Activated T-cell treated with anti-CD3 and anti-CD28 coated beads, Interleukin-2, amount 50 U/mL, for 48 hours (primary cell): ENCODE data around the gene ADCY5.

Experiments
- DNase-seq, 2 experiments: peaks; one replicate each; pipeline ENCODE4 v3.0.0-alpha.2; 2020

The ADCY5 gene

GRCh38 chr3:123296836-123297626 is 151.9 kb downstream of the ADCY5 start:
- no peak for DNase-seq

- no peak for DNase-seq
Measured at GRCh38 chr3:123296261-123296660, 152.6 kb downstream of the ADCY5 start.

DNA sequence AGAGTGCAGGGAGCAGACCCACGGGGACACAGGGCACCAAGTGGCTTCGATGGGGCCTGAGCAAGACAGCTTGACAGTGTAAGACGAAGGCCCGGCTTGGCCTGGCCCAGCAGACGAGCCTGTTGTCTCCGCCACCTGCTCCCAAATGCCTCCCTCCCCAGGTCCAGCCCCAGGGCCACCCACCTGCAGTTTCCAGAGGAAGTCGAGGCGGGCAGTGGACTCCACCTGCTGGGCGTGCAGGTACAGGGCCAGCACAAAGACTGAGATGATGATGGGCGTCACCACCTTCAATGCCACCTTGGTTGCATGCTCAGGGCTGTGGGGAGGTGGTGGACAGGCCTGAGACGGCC is 153.0 kb downstream of the ADCY5 start:
- no peak for DNase-seq

GRCh38 chr3:123295171-123295900 is 153.6 kb downstream of the ADCY5 start:
- no peak for DNase-seq

DNA sequence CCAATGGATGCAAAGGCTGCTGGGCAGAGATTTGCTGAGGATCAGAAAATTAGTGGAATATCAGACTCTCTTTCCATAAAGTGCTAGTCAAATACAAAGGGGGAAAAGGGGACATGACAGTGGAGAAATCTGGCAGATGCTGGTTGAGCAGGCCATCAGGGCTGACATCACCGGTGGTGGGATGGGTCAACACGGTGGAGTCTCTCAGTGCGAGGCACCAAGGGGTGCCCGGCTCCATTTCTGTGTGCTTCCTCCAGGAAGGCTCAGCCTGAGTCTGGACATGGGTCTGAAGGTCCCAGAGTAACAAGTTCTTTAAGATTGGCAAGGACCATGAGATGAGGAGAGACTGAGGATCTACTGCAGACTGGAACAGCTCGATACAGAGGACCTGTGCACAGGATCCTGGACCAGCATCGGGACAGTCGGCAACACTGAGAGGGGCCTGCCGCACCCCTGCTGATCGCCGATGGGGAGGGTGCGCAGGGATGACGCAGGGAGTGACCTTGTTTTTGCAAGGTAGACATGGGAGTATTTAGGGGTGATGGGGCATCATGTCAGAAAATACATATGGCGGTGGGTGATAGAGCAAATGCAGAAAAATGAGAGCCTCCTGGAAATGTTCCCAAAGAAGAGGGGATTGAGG is 154.5 kb downstream of the ADCY5 start:
- DNase-seq: no peak

DNA sequence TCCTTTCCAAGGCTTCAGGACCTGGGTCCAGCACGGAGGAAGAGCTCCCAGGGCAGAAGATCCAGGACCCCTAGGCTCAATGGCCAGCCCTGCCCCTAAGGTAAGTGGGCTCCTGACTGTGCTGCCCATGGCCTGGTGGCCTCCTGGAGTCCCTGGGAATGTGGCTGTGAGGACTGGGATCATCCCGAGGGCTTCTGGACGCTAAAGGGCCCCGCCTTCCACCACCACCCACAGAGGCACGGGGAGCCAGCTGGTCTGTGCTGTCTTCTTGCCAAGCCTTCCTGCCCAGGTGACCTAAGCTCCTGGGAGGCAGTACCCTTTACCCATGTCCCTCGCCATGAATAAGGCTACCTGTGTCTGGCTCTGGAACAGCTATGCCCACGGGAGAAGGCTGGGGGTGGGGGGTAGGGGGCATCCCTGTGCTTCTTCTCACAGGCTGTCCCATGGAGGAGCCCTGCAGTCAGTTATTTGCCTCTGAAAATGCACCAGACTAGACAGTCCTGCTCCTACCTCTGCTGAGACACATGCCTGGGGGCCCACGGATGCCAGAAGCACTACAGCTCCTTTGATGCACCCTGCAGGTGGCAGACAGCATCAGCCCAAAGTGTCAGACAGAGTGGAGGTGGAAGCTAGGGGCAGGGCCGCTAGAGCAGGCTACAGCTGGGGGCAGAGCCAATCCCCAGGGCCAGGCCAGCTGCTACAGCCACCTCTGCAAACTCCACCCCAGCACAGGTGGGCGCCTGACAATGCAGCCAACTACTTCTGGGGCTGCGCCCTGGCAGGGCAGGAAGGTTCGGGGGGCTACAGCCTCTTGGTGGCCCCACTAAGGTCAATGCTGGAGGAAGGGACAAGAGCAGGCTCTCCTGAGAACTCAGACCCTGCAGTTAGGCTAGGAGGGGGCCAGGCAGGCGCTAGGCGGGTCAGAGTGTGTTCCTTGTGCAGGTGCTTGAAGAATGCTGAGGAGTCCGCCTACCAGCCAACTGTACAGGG is 156.3 kb downstream of the ADCY5 start:
- no peak for DNase-seq

DNA sequence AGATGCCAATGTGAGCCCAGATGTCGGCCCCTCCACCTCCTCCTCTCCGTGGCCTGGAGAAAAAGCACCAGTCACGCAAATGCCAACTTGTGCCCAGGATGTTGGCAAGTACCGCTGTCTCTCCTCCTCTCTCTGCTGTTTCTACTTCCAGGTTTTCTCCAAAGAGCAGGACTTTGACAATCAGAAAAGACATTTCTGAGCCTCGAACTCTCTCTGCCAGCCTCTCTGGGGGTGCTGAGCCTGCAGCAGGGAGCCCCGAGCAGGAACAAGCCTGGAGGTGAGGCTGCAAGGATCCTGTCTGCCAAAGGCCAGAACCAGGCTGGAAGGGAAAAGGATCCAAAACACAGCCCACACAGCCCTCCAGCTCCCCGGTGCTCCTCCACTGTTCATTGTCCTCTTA is 157.5 kb downstream of the ADCY5 start:
- DNase-seq: no peak

GRCh38 chr3:123290962-123291361 is 157.9 kb downstream of the ADCY5 start:
- no peak for DNase-seq

- DNase-seq: no peak
Measured at GRCh38 chr3:123290107-123290930, 158.6 kb downstream of the ADCY5 start.

GRCh38 chr3:123289391-123290106 is 159.3 kb downstream of the ADCY5 start:
- DNase-seq: peak in 1 of 2 experiments; percentile 8

GRCh38 chr3:123287962-123288302 is 161.0 kb downstream of the ADCY5 start:
- no peak for DNase-seq

GRCh38 chr3:123287051-123287961 is 161.6 kb downstream of the ADCY5 start:
- DNase-seq: no peak

GRCh38 chr3:123286308-123287023 is 162.4 kb downstream of the ADCY5 start:
- peak; percentile 49 for DNase-seq

DNA sequence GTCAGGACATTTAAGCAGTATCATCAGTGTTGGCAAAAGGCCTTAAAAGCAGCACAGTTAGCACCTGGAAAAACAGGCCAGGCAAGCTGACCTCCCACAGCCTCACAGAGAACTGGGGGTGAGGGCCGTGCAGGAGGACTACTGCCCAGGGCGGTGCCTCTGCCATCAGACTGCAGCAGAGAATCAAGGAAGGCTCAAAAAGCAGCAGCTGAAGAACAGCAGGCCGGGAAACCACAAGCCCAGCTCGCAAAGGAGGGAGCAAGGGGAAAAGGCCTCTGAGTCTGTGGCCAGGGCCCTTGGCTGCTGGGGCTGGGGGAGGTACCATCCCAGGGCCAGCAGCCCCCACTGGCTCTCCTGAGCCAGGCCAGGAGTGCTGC is 163.0 kb downstream of the ADCY5 start:
- no peak for DNase-seq

- no peak for DNase-seq
Measured at GRCh38 chr3:123285479-123285878, 163.4 kb downstream of the ADCY5 start.

- DNase-seq: no peak
Measured at GRCh38 chr3:123285066-123285465, 163.8 kb downstream of the ADCY5 start.

GRCh38 chr3:123284399-123285010 is 164.4 kb downstream of the ADCY5 start:
- DNase-seq: peak in 1 of 2 experiments; percentile 7

DNA sequence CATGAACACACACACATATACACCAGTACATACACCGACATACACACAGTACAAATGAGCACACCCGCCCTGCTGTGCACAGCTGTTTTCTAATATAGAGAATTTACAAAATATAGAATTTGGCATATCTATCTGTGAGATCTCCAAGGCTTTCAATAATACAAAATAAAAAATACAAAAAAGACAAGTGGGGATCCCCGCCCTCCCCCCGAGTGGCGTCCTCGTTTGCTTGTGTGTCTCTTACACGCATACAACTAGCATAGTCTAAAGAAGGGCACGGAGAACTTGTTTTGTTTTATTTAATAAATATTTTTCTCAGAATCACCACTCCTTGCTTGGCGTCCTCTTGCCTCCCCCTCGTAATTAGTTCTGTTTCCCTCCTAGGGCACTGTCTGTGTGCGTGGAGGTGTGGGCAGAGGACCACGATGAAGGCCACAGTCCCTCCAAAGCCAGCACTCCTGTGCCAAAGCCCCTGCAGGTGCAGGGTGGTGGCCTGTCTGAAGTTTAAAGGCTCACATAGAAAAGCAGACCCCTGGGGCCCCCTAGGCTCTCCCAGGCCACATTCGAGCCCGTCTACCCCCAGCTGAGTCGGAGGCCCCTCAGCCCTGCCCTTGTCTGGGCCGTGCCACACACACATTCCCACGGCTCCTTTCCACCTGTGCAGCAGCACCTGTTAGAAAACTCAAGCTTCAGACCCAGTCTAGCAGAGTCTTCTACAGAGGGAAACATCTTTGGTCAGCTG is 165.1 kb downstream of the ADCY5 start:
- no peak for DNase-seq
